SK-N-SH (cell line): ENCODE data around the gene ZNF79.

Experiments
- CHD2 ChIP-seq: fragments of 150-350 bp; IDR thresholded peaks from 2 replicates; pipeline ENCODE4 v1.6.1; 2018; ENCODE audit warnings: low read length; ENCODE audit not compliant: partially characterized antibody
- EP300 ChIP-seq, 2 experiments: IDR thresholded peaks; 2 replicates each; pipeline versions ENCODE4 v1.4.0 to v1.6.1; 2012; ENCODE audit warnings: borderline replicate concordance in 1 of 2, low read depth in 1 of 2, low read length in 1 of 2
- GABPA ChIP-seq: IDR thresholded peaks from 2 replicates; pipeline ENCODE4 v1.4.0; 2012; ENCODE audit warnings: low read depth, mild to moderate bottlenecking
- POLR2AphosphoS5 ChIP-seq: IDR thresholded peaks from 2 replicates; pipeline ENCODE4 v1.6.1; 2012; ENCODE audit warnings: low read depth, low read length
- SIN3A ChIP-seq: IDR thresholded peaks from 2 replicates; pipeline ENCODE4 v1.6.1; 2012; ENCODE audit warnings: low read depth, mild to moderate bottlenecking, low read length, moderate library complexity, borderline replicate concordance
- TF ChIP-seq, protein P1 (sequence below): fragments of 200-600 bp; sonication (generic); IDR thresholded peaks from 2 replicates; pipeline ENCODE4 v1.6.1; 2017; ENCODE audit warnings: antibody characterized with exemption, mild to moderate bottlenecking, moderate library complexity

DNA sequence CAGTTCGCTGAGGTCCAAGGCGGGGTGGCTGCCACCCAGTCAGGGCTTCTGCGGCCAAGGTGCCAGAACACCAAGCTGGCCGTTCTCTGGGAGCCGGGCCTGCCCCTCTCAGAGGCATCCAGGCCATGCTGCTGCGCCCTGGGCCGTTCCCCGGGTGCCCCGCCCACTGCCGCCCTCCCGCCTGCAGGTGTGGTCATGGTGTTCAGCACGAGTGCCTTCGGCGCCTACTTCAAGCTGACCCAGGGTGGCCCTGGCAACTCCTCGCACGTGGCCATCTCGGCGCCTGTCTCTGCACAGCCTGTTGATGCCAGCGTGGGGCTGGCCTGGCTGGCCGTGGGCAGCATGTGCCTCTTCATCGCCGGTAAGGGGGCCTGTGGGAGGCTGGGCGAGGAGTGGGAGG is 19.6 kb upstream of the ZNF79 start:
- no peak for TF ChIP-seq GABPA
- TF ChIP-seq SIN3A, result no peak
- TF ChIP-seq CHD2, result no peak
- TF ChIP-seq, protein P1, sequence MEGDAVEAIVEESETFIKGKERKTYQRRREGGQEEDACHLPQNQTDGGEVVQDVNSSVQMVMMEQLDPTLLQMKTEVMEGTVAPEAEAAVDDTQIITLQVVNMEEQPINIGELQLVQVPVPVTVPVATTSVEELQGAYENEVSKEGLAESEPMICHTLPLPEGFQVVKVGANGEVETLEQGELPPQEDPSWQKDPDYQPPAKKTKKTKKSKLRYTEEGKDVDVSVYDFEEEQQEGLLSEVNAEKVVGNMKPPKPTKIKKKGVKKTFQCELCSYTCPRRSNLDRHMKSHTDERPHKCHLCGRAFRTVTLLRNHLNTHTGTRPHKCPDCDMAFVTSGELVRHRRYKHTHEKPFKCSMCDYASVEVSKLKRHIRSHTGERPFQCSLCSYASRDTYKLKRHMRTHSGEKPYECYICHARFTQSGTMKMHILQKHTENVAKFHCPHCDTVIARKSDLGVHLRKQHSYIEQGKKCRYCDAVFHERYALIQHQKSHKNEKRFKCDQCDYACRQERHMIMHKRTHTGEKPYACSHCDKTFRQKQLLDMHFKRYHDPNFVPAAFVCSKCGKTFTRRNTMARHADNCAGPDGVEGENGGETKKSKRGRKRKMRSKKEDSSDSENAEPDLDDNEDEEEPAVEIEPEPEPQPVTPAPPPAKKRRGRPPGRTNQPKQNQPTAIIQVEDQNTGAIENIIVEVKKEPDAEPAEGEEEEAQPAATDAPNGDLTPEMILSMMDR, result no peak
- TF ChIP-seq POLR2AphosphoS5, result no peak
- TF ChIP-seq EP300 (IDR thresholded peaks at IDR 0.05; ENCODE audit: borderline replicate concordance in 1 of 2, low read depth in 1 of 2, low read length in 1 of 2), result no peak
